Adipose tissue (tissue), 3 donors: ENCODE data around the gene RAI1. TPM values are rescaled to one million over a fixed set of nuclear protein-coding genes. Genes with fewer than 3 reads are reported as not detected.
"Not testable (repeated sequence)": the region's sequence is repeated elsewhere in the genome, so short reads cannot be mapped to it uniquely, and the experiment has no call there.

ENCODE experiments used
- H3K27ac ChIP-seq: one replicate; pipeline ENCODE4 v1.5.1; 2013; ENCODE audit warnings: low read depth, low read length
- WGBS, 3 donors: extraction: QIAGEN DNeasy Blood & Tissue Kit; methylation state at CpG; one replicate each; pipeline ENCODE4 v1.1.7; 2013; 5-methylcytosine and 5-hydroxymethylcytosine counted together
- polyA plus RNA-seq, 3 donors: library from polyadenylated mRNA; stranded (reverse); fragments of 200-250 nt; gene quantifications; one replicate each; pipeline ENCODE4 v1.2.3, GENCODE V29; 2013
- donor health status: healthy with polysubstance abuse.
- donor health status: Bipolar disorder and iron deficiency.
- donor health status: healthy.

The RAI1 gene
- polyA plus RNA-seq, 3 donors: 4.5 to 9.3 (median 6.4) TPM

DNA sequence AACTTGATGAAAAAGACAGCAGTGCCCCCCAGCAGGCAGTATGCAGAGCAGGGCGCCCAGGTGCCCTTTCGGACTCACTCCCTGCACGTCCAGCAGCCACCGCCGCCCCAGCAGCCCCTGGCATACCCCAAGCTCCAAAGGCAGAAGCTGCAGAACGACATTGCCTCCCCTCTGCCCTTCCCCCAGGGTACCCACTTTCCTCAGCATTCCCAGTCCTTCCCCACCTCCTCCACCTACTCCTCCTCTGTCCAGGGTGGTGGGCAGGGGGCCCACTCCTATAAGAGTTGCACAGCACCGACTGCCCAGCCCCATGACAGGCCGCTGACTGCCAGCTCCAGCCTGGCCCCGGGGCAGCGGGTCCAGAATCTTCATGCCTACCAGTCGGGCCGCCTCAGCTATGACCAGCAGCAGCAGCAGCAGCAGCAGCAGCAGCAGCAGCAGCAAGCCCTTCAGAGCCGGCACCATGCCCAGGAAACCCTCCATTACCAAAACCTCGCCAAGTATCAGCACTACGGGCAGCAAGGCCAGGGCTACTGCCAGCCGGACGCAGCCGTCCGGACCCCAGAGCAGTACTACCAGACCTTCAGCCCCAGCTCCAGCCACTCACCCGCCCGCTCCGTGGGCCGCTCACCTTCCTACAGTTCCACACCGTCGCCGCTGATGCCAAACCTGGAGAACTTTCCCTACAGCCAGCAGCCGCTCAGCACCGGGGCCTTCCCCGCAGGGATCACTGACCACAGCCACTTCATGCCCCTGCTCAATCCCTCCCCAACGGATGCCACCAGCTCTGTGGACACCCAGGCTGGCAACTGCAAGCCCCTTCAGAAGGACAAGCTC, 112.3 kb downstream of the RAI1 start:
- no peak overlapping the region for H3K27ac ChIP-seq
- 95 to 97% (median 95%) methylated on average over 27 to 30 of the region's 30 CpGs for WGBS, 3 donors

DNA sequence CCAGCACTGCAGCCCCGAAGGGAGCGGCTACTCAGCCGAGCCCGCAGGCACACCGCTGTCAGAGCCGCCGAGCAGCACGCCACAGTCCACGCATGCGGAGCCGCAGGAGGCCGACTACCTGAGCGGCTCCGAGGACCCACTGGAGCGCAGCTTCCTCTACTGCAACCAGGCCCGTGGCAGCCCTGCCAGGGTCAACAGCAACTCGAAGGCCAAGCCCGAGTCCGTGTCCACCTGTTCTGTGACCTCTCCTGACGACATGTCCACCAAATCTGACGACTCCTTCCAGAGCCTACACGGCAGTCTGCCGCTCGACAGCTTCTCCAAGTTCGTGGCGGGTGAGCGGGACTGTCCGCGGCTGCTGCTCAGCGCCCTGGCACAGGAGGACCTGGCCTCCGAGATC, 113.1 kb downstream of the RAI1 start:
- no peak overlapping the region for H3K27ac ChIP-seq
- 94 to 97% (median 96%) methylated on average over 31 of the region's 31 CpGs for WGBS, 3 donors

DNA sequence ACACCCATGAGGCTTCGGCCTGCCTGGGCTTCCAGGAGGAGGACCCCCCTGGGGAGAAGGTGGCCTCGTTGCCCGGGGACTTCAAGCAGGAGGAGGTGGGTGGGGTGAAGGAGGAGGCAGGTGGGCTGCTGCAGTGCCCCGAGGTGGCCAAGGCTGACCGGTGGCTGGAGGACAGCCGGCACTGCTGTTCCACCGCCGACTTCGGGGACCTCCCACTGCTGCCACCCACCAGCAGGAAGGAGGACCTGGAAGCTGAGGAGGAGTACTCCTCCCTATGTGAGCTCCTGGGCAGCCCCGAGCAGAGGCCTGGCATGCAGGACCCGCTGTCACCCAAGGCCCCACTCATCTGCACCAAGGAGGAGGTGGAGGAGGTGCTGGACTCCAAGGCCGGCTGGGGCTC, 114.0 kb downstream of the RAI1 start:
- no peak overlapping the region for H3K27ac ChIP-seq
- WGBS, 3 donors: 92 to 96% (median 95%) methylated on average over 11 to 12 of the region's 12 CpGs

DNA sequence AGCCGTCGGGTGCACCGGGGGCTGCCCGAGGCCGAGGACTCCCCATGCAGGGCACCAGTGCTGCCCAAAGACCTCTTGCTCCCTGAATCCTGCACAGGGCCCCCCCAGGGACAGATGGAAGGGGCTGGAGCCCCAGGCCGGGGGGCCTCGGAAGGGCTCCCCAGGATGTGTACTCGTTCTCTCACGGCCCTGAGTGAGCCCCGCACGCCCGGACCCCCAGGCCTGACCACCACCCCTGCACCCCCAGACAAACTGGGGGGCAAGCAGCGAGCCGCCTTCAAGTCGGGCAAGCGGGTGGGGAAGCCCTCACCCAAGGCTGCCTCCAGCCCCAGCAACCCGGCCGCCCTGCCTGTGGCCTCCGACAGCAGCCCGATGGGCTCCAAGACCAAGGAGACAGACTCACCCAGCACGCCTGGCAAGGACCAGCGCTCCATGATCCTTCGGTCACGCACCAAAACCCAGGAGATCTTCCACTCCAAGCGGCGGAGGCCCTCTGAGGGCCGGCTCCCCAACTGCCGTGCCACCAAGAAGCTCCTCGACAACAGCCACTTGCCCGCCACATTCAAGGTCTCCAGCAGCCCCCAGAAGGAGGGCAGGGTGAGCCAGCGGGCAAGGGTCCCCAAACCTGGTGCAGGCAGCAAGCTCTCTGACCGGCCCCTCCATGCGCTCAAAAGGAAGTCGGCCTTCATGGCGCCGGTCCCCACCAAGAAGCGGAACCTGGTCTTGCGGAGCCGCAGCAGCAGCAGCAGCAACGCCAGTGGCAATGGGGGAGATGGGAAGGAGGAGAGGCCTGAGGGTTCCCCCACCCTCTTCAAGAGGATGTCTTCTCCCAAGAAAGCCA, 114.9 kb downstream of the RAI1 start:
- 94 to 97% (median 96%) methylated on average over 38 to 40 of the region's 40 CpGs for WGBS, 3 donors
- no peak overlapping the region for H3K27ac ChIP-seq

- 93 to 97% (median 97%) methylated on average over 13 of the region's 13 CpGs for WGBS, 3 donors
- H3K27ac ChIP-seq: no peak overlapping the region
Observed at GRCh38 chr17:17796787-17797061, 115.5 kb downstream of the RAI1 start.

DNA sequence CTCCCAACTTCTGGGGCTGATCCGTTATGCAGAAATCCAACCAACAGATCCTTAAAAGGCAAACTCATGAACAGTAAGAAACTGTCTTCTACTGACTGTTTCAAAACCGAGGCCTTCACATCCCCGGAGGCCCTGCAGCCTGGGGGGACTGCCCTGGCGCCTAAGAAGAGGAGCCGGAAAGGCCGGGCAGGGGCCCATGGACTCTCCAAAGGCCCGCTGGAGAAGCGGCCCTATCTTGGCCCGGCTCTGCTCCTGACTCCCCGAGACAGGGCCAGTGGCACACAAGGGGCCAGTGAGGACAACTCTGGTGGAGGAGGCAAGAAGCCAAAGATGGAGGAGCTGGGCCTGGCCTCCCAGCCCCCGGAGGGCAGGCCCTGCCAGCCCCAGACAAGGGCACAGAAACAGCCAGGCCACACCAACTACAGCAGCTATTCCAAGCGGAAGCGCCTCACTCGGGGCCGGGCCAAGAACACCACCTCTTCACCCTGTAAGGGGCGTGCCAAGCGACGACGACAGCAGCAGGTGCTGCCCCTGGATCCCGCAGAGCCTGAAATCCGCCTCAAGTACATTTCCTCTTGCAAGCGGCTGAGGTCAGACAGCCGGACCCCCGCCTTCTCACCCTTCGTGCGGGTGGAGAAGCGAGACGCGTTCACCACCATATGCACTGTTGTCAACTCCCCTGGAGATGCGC, 116.0 kb downstream of the RAI1 start:
- 87 to 95% (median 93%) methylated on average over 29 to 30 of the region's 30 CpGs for whole genome bisulfite sequencing, 3 donors
- no peak overlapping the region for H3K27ac ChIP-seq

GRCh38 chr17:17798010-17798556, 116.8 kb downstream of the RAI1 start:
- WGBS, 3 donors: 92 to 97% (median 95%) methylated on average over 25 of the region's 25 CpGs
- H3K27ac ChIP-seq: no peak overlapping the region

DNA sequence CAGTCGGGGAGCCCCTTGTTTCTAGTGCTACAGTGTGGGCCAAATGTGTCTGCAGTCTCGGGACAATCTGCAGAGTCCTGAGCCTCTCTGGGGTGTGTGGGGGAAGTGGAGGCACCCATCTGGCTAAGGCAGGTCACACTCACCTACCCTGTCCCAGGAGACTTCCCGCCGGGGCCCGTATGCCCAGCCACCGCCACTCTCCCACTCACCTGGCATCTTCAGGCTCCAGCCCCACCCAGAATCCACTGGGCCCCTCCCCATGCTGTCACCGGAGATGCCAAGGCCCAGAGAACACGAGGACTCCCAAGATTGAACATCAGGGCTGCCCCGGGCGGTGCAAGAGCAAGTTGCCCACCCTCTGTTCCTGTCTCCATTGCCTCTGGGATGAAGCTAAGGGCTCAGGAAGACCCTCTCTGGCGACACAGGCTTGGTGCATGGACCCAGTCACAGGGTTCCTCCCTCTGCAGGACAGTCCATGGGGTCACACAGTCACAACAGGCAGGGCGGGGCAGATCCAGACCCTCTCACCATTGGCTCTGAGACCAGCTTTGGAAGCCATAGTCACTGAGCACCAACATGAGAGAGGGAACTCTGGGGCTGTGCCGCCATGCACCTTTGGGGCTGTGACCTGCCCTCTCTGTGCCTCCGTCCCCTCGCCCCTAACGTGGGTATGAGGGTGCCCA, 117.5 kb downstream of the RAI1 start:
- 88 to 93% (median 92%) methylated on average over 15 to 16 of the region's 16 CpGs for WGBS, 3 donors
- H3K27ac ChIP-seq: no peak overlapping the region

- WGBS, 3 donors: 91 to 95% (median 91%) methylated on average over 12 of the region's 12 CpGs
- no peak overlapping the region for H3K27ac ChIP-seq
Observed at GRCh38 chr17:17800504-17801021, 119.3 kb downstream of the RAI1 start.

- WGBS, 3 donors: 86 to 94% (median 93%) methylated on average over 13 of the region's 13 CpGs
- H3K27ac ChIP-seq: no peak overlapping the region
Observed at GRCh38 chr17:17801800-17802481, 120.7 kb downstream of the RAI1 start.

- H3K27ac ChIP-seq: no peak overlapping the region
- 96 to 100% (median 100%) methylated on average over 3 of the region's 3 CpGs for WGBS, 3 donors
Observed at GRCh38 chr17:17804007-17804406, 122.7 kb downstream of the RAI1 start.

- H3K27ac ChIP-seq: no peak overlapping the region
- WGBS, 3 donors: 86 to 92% (median 87%) methylated on average over 9 of the region's 9 CpGs
Observed at GRCh38 chr17:17805575-17805974, 124.3 kb downstream of the RAI1 start.

DNA sequence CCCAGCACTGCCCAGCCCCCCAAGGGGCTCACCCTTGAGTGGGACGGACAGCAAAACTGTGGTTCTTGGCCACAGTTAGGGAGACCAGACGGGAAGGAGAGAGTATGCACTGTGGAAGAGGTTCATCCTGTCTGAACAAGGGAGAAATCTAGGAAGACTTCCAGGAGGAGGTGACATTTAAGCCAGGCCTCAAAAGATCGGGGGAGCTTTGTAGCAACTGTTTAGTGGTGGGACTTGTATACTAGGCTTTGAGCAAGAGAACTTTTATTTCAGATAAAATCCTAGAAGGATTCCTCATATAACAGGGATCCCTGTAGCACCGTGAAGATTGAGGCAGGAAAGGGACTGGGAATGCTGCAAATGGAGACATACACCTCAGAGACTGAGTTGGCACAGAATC, 124.8 kb downstream of the RAI1 start:
- no peak overlapping the region for H3K27ac ChIP-seq

GRCh38 chr17:17806611-17807274, 125.5 kb downstream of the RAI1 start:
- H3K27ac ChIP-seq: no peak overlapping the region
- 81 to 86% (median 84%) methylated on average over 14 to 17 of the region's 17 CpGs for whole genome bisulfite sequencing, 3 donors

More for the DNA sequence above, 124.8 kb downstream of the RAI1 start:
- 91 to 97% (median 94%) methylated on average over 4 of the region's 4 CpGs for WGBS, 3 donors

DNA sequence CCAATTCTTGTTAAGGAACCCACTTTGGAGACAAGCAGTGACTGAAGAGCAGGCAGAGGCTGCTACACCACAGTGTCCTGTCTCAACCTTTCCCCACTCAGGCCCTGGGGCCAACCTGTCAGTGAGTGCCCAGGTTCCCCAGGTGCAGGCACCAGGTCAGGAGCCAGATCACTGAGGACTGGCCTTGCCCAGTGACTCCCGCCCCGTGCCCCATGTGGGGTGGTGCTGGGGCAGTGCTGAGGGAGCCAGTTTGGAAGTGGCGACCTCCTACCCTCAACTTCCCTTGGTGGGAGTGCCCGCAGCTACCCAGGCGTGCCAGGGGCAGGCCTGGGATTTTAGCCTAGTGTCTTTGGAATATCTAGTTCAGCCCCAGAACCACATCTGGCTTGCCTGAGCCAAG, 126.2 kb downstream of the RAI1 start:
- WGBS, 3 donors: 81 to 97% (median 89%) methylated on average over 5 of the region's 5 CpGs

GRCh38 chr17:17808200-17808599, 126.9 kb downstream of the RAI1 start:
- 95 to 99% (median 97%) methylated on average over 5 of the region's 5 CpGs for WGBS, 3 donors
- H3K27ac ChIP-seq: not testable (repeated sequence)

More for the DNA sequence above, 126.2 kb downstream of the RAI1 start:
- H3K27ac ChIP-seq: no peak overlapping the region
